AG04449 (cell line): ENCODE measurements around the gene CNTN4.
"Not testable (repeated sequence)": the region's sequence is repeated elsewhere in the genome, so short reads cannot be mapped to it uniquely, and the experiment has no call there.

ENCODE experiments used
- CTCF ChIA-PET: fragments of 350-600 bp; formaldehyde crosslinking; extraction: SDS; loops from one replicate; lab custom pipeline; 2021; ENCODE audit warnings: antibody characterized with exemption; lab: Yijun Ruan, JAX
- POLR2A ChIA-PET: fragments of 400-600, 350-600 bp; formaldehyde crosslinking; extraction: SDS; loops from one replicate; lab custom pipeline; 2020; ENCODE audit warnings: antibody characterized with exemption, inconsistent platforms; lab: Yijun Ruan, JAX
- DNase-seq: peaks from one replicate; pipeline ENCODE4 v3.0.0-alpha.2; 2010; ENCODE audit warnings: low read depth, low spot score
- H3K4me3 ChIP-seq: 2 replicates; pipeline ENCODE4 v1.5.1; 2011; ENCODE audit warnings: low read depth, mild to moderate bottlenecking, control low read depth, low read length
- TF ChIP-seq, protein P1 (sequence below): IDR thresholded peaks from one replicate; pipeline ENCODE4 v1.5.1; 2011; ENCODE audit warnings: mild to moderate bottlenecking, moderate library complexity, low read length, control low read depth, inconsistent platforms; ENCODE audit not compliant: insufficient read depth; ENCODE audit errors: missing control alignments

CNTN4 gene

DNA sequence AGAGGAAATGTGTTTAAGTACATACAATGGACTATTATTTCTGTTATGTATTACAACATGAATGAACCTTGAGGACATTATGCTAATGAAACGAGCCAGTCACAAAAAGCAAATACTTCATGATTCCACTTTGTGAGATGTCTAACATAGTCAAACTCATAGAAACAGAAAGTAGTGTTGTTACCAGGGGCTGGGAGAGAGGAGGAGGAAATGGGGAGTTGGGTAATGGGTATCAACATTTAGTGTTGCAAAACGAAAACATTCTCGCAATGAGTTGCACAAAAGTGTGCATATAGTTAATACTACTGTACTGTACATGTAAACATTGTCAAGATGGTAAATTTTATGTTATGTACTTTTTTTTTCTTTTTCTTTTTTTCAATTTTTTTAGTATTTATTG is 817.2 kb downstream of the CNTN4 start:
- ChIA-PET POLR2A (no interaction called here), CTCF (no interaction called here)
- TF ChIP-seq, protein P1, sequence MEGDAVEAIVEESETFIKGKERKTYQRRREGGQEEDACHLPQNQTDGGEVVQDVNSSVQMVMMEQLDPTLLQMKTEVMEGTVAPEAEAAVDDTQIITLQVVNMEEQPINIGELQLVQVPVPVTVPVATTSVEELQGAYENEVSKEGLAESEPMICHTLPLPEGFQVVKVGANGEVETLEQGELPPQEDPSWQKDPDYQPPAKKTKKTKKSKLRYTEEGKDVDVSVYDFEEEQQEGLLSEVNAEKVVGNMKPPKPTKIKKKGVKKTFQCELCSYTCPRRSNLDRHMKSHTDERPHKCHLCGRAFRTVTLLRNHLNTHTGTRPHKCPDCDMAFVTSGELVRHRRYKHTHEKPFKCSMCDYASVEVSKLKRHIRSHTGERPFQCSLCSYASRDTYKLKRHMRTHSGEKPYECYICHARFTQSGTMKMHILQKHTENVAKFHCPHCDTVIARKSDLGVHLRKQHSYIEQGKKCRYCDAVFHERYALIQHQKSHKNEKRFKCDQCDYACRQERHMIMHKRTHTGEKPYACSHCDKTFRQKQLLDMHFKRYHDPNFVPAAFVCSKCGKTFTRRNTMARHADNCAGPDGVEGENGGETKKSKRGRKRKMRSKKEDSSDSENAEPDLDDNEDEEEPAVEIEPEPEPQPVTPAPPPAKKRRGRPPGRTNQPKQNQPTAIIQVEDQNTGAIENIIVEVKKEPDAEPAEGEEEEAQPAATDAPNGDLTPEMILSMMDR: no peak
- no peak overlapping the region for H3K4me3 ChIP-seq
- no peak for DNase-seq

DNA sequence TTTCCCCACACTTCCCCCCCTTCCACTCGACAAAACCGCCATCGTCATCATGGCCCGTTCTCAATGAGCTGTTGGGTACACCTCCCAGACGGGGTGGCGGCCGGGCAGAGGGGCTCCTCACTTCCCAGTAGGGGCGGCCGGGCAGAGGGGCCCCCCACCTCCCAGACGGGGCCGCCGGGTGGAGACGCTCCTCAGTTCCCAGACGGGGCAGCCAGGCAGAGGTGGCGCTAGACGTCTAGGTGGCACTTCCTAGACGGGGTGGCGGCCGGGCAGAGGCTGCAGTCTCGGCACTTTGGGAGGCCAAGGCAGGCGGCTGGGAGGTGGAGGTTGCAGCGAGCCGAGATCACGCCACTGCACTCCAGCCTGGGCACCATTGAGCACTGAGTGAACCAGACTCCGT is 818.0 kb downstream of the CNTN4 start:
- CTCF ChIA-PET, DNase-seq, POLR2A ChIA-PET, H3K4me3 ChIP-seq: not testable (repeated sequence)

DNA sequence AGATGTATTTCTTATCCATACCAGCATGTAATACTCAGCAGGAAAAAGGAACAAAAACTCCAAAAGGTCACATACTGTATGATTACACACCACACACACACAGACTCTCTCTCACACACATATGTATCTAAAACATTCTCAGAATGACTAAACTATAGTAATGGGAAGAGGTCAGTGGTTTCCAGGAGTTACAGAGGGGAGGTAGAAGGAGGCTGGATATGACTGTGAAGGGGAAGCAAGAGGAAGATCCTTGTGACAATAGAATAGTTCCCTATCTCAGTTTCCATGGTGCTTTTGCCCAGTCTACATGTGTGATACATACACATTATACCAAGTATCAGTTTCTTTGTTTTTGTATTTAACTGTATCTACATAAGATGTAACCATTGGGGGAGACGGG is 821.4 kb downstream of the CNTN4 start:
- no peak overlapping the region for H3K4me3 ChIP-seq
- DNase-seq: no peak
- TF ChIP-seq, protein P1: no peak
- ChIA-PET CTCF (no interaction called here), POLR2A (no interaction called here)

DNA sequence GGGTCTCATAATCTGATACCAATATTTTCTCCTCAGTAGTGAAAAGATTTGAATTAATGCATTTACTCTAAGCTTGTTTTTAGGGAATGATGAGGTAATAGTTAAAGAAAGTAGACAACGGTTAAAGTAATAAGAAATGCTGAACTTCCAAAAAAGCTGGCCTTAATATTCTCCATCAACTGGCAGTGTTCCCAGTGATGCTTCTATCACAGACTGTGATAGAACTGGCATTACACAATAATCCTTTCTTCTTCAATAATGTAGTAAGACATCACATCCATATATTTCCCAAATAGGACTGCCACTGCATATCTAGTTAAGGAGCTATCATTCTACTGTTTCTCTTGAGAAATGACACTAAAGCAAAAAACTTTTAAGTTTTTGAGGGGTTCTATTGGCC is 822.8 kb downstream of the CNTN4 start:
- ChIA-PET POLR2A (no interaction called here), CTCF (no interaction called here)
- TF ChIP-seq, protein P1: no peak
- H3K4me3 ChIP-seq: no peak overlapping the region
- DNase-seq: no peak

DNA sequence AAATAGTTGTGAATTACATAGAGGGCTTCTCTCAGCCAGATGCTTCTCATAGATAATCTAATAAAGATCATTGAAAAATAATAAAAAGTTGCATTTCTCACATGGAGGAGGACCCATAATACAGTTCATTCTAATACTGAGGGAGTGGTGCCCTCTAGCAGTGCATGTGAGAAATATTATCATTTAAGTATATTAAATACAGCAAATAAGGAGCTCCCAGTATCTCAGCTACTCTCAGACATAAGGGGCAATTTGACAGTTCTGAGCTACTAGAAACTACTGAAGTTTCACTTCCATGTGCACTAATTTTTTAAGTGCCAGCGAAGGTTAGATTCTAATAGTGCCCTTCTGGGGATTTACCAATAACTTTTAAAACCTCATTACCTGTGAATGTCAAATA is 823.2 kb downstream of the CNTN4 start:
- H3K4me3 ChIP-seq: no peak overlapping the region
- ChIA-PET CTCF (interaction anchor here (0.7 kb wide), 1 partner anchor 39 kb away, joined by 3 read pairs; no protein-coding TSS in a partner anchor), POLR2A (no interaction called here)
- TF ChIP-seq, protein P1: no peak
- DNase-seq: no peak

DNA sequence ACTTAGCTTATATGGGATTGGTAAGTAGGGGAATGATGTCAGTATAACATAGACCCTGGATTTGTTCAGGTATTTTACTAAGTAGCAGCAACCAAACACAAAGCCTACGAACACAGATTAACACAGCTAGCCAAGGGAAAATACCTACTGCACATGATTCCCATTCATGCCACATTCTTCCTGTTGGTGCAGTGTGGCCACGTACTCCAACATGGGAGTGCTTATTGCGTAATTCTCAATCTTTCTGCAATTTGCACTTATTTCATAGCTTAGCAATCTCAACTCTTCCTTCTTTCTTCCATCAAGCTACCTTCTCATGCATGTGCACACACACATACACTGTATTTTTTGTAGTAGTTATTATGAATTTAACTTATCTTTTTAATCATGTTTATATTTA is 824.7 kb downstream of the CNTN4 start:
- CTCF ChIA-PET: no interaction called here
- TF ChIP-seq, protein P1: no peak
- DNase-seq: no peak
- H3K4me3 ChIP-seq: no peak overlapping the region
- POLR2A ChIA-PET: no interaction called here

DNA sequence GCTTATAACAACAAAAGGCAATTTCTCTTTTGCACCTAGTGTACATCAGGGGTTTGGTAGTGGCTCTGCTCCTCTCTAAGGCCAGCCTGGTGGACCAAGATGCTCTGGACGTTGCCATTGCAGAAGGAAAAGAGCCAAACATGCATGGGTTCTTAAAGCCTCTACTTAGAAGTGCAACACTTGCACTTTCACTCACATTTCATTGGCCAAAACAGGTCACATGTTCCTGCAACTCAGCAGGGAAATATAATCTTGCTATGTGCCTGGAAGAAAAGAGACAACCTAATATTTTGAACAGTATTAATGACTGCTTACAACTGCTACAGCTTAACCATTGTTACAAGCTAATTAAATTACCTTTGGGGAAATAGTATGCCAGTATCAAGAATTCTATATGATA is 828.6 kb downstream of the CNTN4 start:
- TF ChIP-seq, protein P1: no peak
- no peak overlapping the region for H3K4me3 ChIP-seq
- ChIA-PET POLR2A (no interaction called here), CTCF (no interaction called here)
- DNase-seq: no peak
